GM12891 (cell line): ENCODE data around the gene FRMD3.

Experiments used
- POLR2A ChIP-seq: IDR thresholded peaks from 2 replicates; pipeline ENCODE4 v1.6.1; 2011; ENCODE audit warnings: low read depth, low read length, control low read depth
- POLR2AphosphoS5 ChIP-seq: IDR thresholded peaks from 2 replicates; pipeline ENCODE4 v1.6.1; 2011; ENCODE audit warnings: low read depth, low read length, control low read depth
- POU2F2 ChIP-seq: IDR thresholded peaks from 2 replicates; pipeline ENCODE4 v1.6.1; 2011; ENCODE audit warnings: low read depth, mild to moderate bottlenecking, control low read depth, low read length, moderate library complexity
- SPI1 ChIP-seq: IDR thresholded peaks from 2 replicates; pipeline ENCODE4 v1.6.1; 2011; ENCODE audit warnings: low read depth, low read length, control low read depth
- TAF1 ChIP-seq: IDR thresholded peaks from 2 replicates; pipeline ENCODE4 v1.6.1; 2011; ENCODE audit warnings: low read depth, low read length, control low read depth

DNA sequence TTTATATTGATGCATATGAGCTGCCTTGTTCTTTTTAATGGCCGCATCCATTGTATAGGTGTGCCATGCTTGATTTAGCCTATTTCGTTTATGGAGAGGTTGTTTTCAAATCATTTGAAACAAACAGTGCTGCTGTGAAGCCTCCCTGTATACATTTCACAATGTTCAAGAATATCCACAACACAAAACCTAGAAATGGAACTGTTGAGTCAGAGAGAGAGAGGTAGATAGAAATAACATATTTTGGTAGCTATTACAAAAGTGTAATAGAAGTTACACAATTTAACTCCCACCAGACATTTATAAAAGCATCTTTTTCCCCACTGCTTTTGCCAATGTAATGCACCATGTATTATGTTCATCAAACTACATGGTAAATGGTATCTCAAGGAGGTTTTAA, 82.0 kb downstream of the FRMD3 start:
- no peak for TF ChIP-seq TAF1
- TF ChIP-seq POLR2AphosphoS5, result no peak
- no peak for TF ChIP-seq POLR2A
- no peak for TF ChIP-seq SPI1
- TF ChIP-seq POU2F2, result no peak
